HG02571 (cell line): Measurements from ENCODE around the gene VPS41.

Experiments used
- ATAC-seq: cut with Tn5 transposase; IDR thresholded peaks from one replicate; pipeline ENCODE4 v1.9.1; 2021; ENCODE audit warnings: mild to moderate bottlenecking, moderate library complexity; ENCODE audit not compliant: unreplicated experiment

VPS41 gene

GRCh38 chr7:38743899-38744298, 165.1 kb downstream of the VPS41 start:
- no peak for ATAC-seq

- ATAC-seq = no peak
These were observed 168.9 kb downstream of the VPS41 start for GRCh38 chr7:38740041-38740440.

- ATAC-seq = no peak
These were observed 172.9 kb downstream of the VPS41 start for GRCh38 chr7:38736138-38736537.

- ATAC-seq = no peak
These were observed 177.8 kb downstream of the VPS41 start for GRCh38 chr7:38731215-38731614.

- no peak for ATAC-seq
These were observed 180.8 kb downstream of the VPS41 start for GRCh38 chr7:38728145-38728544.

- no peak for ATAC-seq
These were observed 181.6 kb downstream of the VPS41 start for GRCh38 chr7:38727184-38727940.

- no peak for ATAC-seq
These were observed 185.7 kb downstream of the VPS41 start for GRCh38 chr7:38723327-38723726.

- ATAC-seq = no peak
These were observed 192.6 kb downstream of the VPS41 start for GRCh38 chr7:38716397-38716796.

- no peak for ATAC-seq
These were observed 199.9 kb downstream of the VPS41 start for GRCh38 chr7:38709123-38709522.

- no peak for ATAC-seq
These were observed 204.2 kb downstream of the VPS41 start for GRCh38 chr7:38704751-38705150.

- ATAC-seq = no peak
These were observed 204.9 kb downstream of the VPS41 start for GRCh38 chr7:38704041-38704547.

- ATAC-seq = no peak
These were observed 205.9 kb downstream of the VPS41 start for GRCh38 chr7:38703093-38703492.

- ATAC-seq = no peak
These were observed 206.9 kb downstream of the VPS41 start for GRCh38 chr7:38702002-38702535.

GRCh38 chr7:38700116-38700515, 208.9 kb downstream of the VPS41 start:
- ATAC-seq = no peak

GRCh38 chr7:38699471-38699870, 209.5 kb downstream of the VPS41 start:
- ATAC-seq = no peak

GRCh38 chr7:38694326-38694725, 214.7 kb downstream of the VPS41 start:
- ATAC-seq = no peak

GRCh38 chr7:38686888-38687287, 222.1 kb downstream of the VPS41 start:
- ATAC-seq = no peak

- no peak for ATAC-seq
These were observed 223.1 kb downstream of the VPS41 start for GRCh38 chr7:38685851-38686250.

- no peak for ATAC-seq
These were observed 226.4 kb downstream of the VPS41 start for GRCh38 chr7:38682606-38683005.

GRCh38 chr7:38681882-38682281, 227.1 kb downstream of the VPS41 start:
- no peak for ATAC-seq

- no peak for ATAC-seq
These were observed 229.6 kb downstream of the VPS41 start for GRCh38 chr7:38679419-38679818.

GRCh38 chr7:38678698-38679054, 230.3 kb downstream of the VPS41 start:
- no peak for ATAC-seq
